ENCODE data around the gene COA5. TPM values are rescaled to one million over a fixed set of nuclear protein-coding genes. Genes with fewer than 3 reads are reported as not detected.
"Not testable (repeated sequence)": the region's sequence is repeated elsewhere in the genome, so short reads cannot be mapped to it uniquely, and the experiment has no call there.

COA5 gene
- total RNA-seq, 6 experiments from 2014 or later: 12.5 to 16.9 (median 15.7) TPM

DNA sequence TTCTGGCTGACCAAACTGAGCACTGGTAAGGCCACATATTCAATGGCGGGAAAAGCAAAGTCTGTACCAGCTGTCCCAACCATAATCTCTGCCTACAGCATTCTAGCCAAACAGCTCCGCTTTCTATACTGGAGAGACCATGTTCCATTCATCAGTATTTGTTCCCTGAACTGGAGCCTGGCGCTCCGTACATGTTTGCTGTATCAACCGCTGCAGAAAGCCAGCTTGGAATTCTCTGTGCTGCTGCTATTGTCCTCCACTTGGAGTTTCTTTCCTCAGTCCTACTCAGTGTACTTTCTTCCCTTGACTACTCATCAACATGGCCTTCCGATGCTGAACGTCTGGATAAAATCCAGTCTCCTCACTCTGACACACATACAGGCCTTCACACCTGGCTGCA is 1.9 kb downstream of the COA5 start:
- H3K27me3 Mint-ChIP-seq (ENCODE audit: insufficient read depth): no peaks in the 10 kb centered on the region
- H3K27ac Mint-ChIP-seq: no peak overlapping the region
- TF ChIP-seq, protein P1, sequence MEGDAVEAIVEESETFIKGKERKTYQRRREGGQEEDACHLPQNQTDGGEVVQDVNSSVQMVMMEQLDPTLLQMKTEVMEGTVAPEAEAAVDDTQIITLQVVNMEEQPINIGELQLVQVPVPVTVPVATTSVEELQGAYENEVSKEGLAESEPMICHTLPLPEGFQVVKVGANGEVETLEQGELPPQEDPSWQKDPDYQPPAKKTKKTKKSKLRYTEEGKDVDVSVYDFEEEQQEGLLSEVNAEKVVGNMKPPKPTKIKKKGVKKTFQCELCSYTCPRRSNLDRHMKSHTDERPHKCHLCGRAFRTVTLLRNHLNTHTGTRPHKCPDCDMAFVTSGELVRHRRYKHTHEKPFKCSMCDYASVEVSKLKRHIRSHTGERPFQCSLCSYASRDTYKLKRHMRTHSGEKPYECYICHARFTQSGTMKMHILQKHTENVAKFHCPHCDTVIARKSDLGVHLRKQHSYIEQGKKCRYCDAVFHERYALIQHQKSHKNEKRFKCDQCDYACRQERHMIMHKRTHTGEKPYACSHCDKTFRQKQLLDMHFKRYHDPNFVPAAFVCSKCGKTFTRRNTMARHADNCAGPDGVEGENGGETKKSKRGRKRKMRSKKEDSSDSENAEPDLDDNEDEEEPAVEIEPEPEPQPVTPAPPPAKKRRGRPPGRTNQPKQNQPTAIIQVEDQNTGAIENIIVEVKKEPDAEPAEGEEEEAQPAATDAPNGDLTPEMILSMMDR (IDR thresholded peaks at IDR 0.05): no peak
- no peak for DNase-seq
- peaks cover 48% of the 10 kb centered on the region for H3K4me1 Mint-ChIP-seq (ENCODE audit: low read depth)
- no peak overlapping the region; the same call in 1 of the 2 replicates for H3K4me3 Mint-ChIP-seq
- peaks cover 31% of the 10 kb centered on the region for H3K36me3 Mint-ChIP-seq (ENCODE audit: low read depth)
- no peaks in the 10 kb centered on the region for H3K9me3 Mint-ChIP-seq

DNA sequence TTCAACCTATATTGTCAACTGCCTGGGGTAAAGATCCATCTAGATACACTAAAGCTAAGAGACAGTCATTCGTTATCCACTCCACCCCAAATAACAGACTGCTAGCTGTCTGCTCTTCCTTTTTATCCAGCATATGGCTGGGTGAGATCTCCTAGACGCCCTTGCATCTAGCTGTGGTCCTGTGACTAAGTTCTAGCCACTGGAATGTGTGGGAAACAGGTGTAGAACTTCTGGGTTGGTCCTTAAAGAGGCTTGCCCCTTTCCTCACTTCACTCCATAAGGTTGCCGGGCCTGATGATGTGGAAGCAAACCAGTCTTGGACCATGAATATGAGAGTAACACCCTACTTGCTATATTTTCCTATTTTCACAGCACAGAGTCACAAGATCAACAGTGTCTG is 3.2 kb downstream of the COA5 start:
- DNase-seq: no peak
- Mint-ChIP-seq H3K4me3 (no peak overlapping the region), H3K36me3 (ENCODE audit: low read depth) (peaks cover 23% of the 10 kb centered on the region), H3K4me1 (ENCODE audit: low read depth) (peaks cover 34% of the 10 kb centered on the region), H3K27ac (no peak overlapping the region), H3K9me3 (no peaks in the 10 kb centered on the region), H3K27me3 (ENCODE audit: insufficient read depth) (no peaks in the 10 kb centered on the region)
- TF ChIP-seq, protein P1 (IDR thresholded peaks at IDR 0.05): no peak

DNA sequence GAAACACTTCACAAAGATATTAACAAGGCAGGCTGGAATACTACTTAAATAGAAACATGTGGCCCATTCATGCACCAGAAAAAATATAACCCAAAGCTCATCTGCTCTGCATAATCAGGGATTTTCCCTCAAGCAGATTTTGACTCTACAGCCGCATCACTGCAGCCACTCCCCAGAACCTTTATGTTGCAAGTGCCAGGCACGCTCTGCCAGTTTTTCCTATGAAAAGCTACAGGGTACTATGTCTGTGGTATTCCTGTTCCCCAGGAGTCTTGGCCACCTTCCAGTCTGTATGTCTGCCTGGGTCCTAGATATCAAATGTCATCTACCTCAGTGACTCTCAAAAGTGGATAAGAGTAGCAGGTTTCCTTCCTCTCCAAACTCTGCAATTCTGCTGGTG is 3.8 kb downstream of the COA5 start:
- Mint-ChIP-seq H3K4me3 (no peak overlapping the region), H3K36me3 (ENCODE audit: low read depth) (peaks cover 17% of the 10 kb centered on the region), H3K27ac (no peak overlapping the region), H3K27me3 (ENCODE audit: insufficient read depth) (0 out of 2 replicates have a peak, but pooled peaks cover 2% of the 10 kb centered on the region), H3K9me3 (no peaks in the 10 kb centered on the region), H3K4me1 (ENCODE audit: low read depth) (peaks cover 33% of the 10 kb centered on the region)
- TF ChIP-seq, protein P1 (IDR thresholded peaks at IDR 0.05): no peak
- no peak for DNase-seq

- H3K4me1 Mint-ChIP-seq (ENCODE audit: low read depth): peaks cover 26% of the 10 kb centered on the region
- no peak overlapping the region for H3K4me3 Mint-ChIP-seq
- no peaks in the 10 kb centered on the region for H3K9me3 Mint-ChIP-seq
- 0 out of 2 replicates have a peak, but pooled peaks cover 2% of the 10 kb centered on the region for H3K27me3 Mint-ChIP-seq (ENCODE audit: insufficient read depth)
- TF ChIP-seq, protein P1 (IDR thresholded peaks at IDR 0.05): peak; percentile 80
- peaks cover 10% of the 10 kb centered on the region for H3K36me3 Mint-ChIP-seq (ENCODE audit: low read depth)
- H3K27ac Mint-ChIP-seq: no peak overlapping the region
- peak; percentile 32 for DNase-seq
These were observed 6.7 kb downstream of the COA5 start for GRCh38 chr2:98601532-98602132.

GRCh38 chr2:98598781-98599428 is 9.4 kb downstream of the COA5 start:
- TF ChIP-seq, protein P1 (IDR thresholded peaks at IDR 0.05): no peak
- Mint-ChIP-seq H3K9me3 (0 out of 2 replicates have a peak, but pooled peaks cover 2% of the 10 kb centered on the region), H3K4me3 (no peak overlapping the region; the same call in 1 of the 2 replicates), H3K27me3 (ENCODE audit: insufficient read depth) (0 out of 2 replicates have a peak, but pooled peaks cover 2% of the 10 kb centered on the region), H3K4me1 (ENCODE audit: low read depth) (peaks cover 14% of the 10 kb centered on the region), H3K27ac (peak overlapping the region; percentile 13; the same call in 1 of the 2 replicates), H3K36me3 (ENCODE audit: low read depth) (peaks cover 25% of the 10 kb centered on the region)
- peak; percentile 34 for DNase-seq

DNA sequence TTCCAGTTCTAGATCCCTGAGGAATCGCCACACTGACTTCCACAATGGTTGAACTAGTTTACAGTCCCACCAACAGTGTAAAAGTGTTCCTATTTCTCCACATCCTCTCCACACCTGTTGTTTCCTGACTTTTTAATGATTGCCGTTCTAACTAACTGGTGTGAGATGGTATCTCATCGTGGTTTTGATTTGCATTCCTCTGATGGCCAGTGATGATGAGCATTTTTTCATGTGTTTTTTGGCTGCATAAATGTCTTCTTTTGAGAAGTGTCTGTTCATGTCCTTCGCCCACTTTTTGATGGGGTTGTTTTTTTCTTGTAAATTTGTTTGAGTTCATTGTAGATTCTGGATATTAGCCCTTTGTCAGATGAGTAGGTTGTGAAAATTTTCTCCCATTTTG is 13.6 kb downstream of the COA5 start:
- not testable (repeated sequence) for H3K9me3 Mint-ChIP-seq; H3K27me3 Mint-ChIP-seq (ENCODE audit: insufficient read depth); H3K4me3 Mint-ChIP-seq; DNase-seq; H3K27ac Mint-ChIP-seq
- Mint-ChIP-seq H3K36me3 (ENCODE audit: low read depth) (peaks cover 27% of the 10 kb centered on the region), H3K4me1 (ENCODE audit: low read depth) (peaks cover 11% of the 10 kb centered on the region)
